Measurements from ENCODE around the gene REC114.

Gene REC114

GRCh38 chr15:73604477-73604876 is 161.5 kb downstream of the REC114 start:
- H3K4me3 ChIP-seq (ENCODE audit: low read depth, low read length) = no peak overlapping the region
- TF ChIP-seq, protein P1, sequence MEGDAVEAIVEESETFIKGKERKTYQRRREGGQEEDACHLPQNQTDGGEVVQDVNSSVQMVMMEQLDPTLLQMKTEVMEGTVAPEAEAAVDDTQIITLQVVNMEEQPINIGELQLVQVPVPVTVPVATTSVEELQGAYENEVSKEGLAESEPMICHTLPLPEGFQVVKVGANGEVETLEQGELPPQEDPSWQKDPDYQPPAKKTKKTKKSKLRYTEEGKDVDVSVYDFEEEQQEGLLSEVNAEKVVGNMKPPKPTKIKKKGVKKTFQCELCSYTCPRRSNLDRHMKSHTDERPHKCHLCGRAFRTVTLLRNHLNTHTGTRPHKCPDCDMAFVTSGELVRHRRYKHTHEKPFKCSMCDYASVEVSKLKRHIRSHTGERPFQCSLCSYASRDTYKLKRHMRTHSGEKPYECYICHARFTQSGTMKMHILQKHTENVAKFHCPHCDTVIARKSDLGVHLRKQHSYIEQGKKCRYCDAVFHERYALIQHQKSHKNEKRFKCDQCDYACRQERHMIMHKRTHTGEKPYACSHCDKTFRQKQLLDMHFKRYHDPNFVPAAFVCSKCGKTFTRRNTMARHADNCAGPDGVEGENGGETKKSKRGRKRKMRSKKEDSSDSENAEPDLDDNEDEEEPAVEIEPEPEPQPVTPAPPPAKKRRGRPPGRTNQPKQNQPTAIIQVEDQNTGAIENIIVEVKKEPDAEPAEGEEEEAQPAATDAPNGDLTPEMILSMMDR (IDR thresholded peaks at IDR 0.05; ENCODE audit: low read depth, low read length) = no peak
- H3K9me3 ChIP-seq = no peaks in the 10 kb centered on the region
- peaks cover 18% of the 10 kb centered on the region for H3K4me1 ChIP-seq
- no peaks in the 10 kb centered on the region for H3K27me3 ChIP-seq
- no peaks in the 10 kb centered on the region for H3K36me3 ChIP-seq
- no peak for DNase-seq

- TF ChIP-seq, protein P1 (IDR thresholded peaks at IDR 0.05; ENCODE audit: low read depth, low read length) = no peak
- no peak for DNase-seq
- Histone ChIP-seq H3K9me3 (no peaks in the 10 kb centered on the region), H3K36me3 (no peaks in the 10 kb centered on the region), H3K27me3 (no peaks in the 10 kb centered on the region), H3K4me1 (peaks cover 15% of the 10 kb centered on the region), H3K4me3 (ENCODE audit: low read depth, low read length) (no peak overlapping the region)
Measured at GRCh38 chr15:73605759-73606436, 162.9 kb downstream of the REC114 start.

DNA sequence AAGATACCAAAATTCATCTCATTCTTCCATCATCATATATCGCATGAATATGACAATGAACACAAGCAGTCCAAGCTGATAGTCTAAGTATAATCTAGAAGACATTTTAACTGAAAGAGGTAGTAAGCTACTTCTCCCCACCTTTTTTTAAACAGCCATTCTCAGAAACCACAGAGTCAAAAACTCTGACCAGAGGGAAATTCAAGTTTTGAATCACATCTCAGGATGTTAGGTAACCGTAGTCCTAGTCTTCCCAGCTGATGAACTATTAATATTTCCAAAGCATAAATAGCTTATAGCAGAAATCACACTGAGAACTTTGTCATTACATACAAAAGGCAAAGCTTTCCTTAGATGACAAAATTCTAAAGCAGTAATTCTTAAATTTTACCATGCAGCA is 164.4 kb downstream of the REC114 start:
- H3K9me3 ChIP-seq = no peaks in the 10 kb centered on the region
- TF ChIP-seq, protein P1 (IDR thresholded peaks at IDR 0.05; ENCODE audit: low read depth, low read length) = no peak
- H3K4me3 ChIP-seq (ENCODE audit: low read depth, low read length) = no peak overlapping the region
- no peaks in the 10 kb centered on the region for H3K27me3 ChIP-seq
- H3K36me3 ChIP-seq = no peaks in the 10 kb centered on the region
- DNase-seq = no peak
- H3K4me1 ChIP-seq = peaks cover 1% of the 10 kb centered on the region

DNA sequence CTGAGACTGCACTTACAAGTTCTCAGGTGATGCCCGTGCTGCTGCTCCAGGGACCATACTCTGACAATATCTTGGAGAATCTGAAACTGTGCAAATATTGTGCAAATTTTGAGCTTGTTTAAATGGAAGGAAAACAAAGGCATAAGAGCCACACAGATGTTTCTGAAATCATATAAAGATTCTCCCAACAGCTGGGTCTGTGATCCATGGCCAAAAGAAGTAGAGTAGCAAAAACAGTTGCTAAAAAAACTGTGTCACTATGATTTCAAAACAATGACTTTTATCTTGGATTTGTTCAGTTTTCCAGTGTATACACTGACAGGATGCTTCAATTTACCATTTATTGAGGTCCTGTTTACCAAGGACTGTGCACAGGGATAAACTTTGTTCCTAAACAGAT is 164.9 kb downstream of the REC114 start:
- TF ChIP-seq, protein P1 (IDR thresholded peaks at IDR 0.05; ENCODE audit: low read depth, low read length) = no peak
- no peak for DNase-seq
- H3K27me3 ChIP-seq = no peaks in the 10 kb centered on the region
- H3K36me3 ChIP-seq = no peaks in the 10 kb centered on the region
- no peaks in the 10 kb centered on the region for H3K4me1 ChIP-seq
- no peak overlapping the region for H3K4me3 ChIP-seq (ENCODE audit: low read depth, low read length)
- no peaks in the 10 kb centered on the region for H3K9me3 ChIP-seq

GRCh38 chr15:73608475-73608874 is 165.5 kb downstream of the REC114 start:
- TF ChIP-seq, protein P1 (IDR thresholded peaks at IDR 0.05; ENCODE audit: low read depth, low read length) = no peak
- H3K9me3 ChIP-seq = no peaks in the 10 kb centered on the region
- H3K36me3 ChIP-seq = no peaks in the 10 kb centered on the region
- no peak for DNase-seq
- H3K27me3 ChIP-seq = no peaks in the 10 kb centered on the region
- no peaks in the 10 kb centered on the region for H3K4me1 ChIP-seq
- H3K4me3 ChIP-seq (ENCODE audit: low read depth, low read length) = no peak overlapping the region

GRCh38 chr15:73608941-73609340 is 166.0 kb downstream of the REC114 start:
- TF ChIP-seq, protein P1 (IDR thresholded peaks at IDR 0.05; ENCODE audit: low read depth, low read length) = no peak
- Histone ChIP-seq H3K4me3 (ENCODE audit: low read depth, low read length) (no peak overlapping the region), H3K36me3 (no peaks in the 10 kb centered on the region), H3K27me3 (no peaks in the 10 kb centered on the region), H3K4me1 (no peaks in the 10 kb centered on the region), H3K9me3 (no peaks in the 10 kb centered on the region)
- no peak for DNase-seq
